IPS DF 19.7 (cell line): ENCODE results near the gene ANKRD29.
"Not testable (repeated sequence)": the region's sequence is repeated elsewhere in the genome, so short reads cannot be mapped to it uniquely, and the experiment has no call there.

ENCODE experiments used
- DNase-seq: peaks from one replicate; pipeline ENCODE4 v3.0.0-alpha.2; 2013; ENCODE audit warnings: low read depth, low spot score

Gene ANKRD29

DNA sequence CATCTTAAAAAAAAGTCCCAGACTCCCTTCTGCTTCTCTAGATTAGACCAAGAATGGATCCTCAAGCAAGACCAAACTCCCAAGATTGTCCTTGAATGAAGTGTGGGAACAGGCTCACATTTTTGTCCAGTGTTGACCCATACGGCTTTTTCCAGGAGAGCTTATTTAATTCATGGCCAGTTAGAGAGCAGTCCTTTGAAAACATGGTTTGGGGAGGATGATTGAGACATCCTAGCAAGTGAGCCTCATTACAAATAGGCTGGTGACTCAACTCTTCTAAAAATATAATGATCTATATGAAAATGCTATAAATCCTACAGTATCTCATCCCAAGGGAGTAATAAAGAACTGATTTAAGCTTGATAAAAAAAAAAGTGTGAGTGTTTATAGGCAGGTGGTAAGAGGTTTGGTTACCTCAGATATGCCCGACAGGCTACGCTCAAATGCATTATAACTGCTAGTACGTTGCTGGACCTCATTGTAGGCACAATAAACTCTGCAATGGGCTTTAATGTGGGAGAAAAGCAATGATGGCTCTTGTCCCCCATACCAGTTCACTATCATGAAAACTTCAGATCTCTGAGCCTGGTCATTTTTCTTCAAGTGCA lies 17.0 kb downstream of the ANKRD29 start:
- DNase-seq, result no peak

DNA sequence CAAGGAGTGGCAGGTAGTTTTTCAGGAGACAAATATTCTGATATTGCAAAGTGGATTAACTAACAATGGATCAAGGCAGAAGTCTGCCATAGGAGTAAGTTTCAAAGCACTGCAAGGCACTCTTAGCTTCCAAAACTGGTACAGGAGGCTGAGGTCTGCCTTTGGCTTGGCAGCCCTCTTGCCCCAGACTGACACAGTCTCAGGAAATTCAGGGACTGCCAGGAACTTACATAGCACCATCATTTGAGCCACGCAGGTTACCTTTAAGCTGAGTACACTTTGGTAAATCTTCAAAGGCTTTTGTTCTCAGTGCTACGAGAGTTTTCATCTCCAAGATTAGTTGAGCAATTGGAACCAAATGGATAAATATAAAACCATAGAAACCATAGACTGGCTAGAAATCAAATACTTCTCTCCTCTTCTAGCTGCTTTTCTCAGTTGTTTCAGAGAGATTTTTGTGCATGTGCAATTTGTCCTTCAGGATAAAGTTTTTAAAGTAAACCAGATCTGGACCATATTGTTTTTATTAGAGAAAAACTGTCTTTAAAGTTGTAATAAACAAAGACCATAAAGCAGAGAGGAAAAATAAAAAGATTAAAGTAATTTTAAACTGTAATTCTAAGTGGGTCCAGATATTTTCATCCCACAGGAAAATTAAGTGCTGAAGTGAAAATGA lies 18.8 kb downstream of the ANKRD29 start:
- DNase-seq, result no peak

DNA sequence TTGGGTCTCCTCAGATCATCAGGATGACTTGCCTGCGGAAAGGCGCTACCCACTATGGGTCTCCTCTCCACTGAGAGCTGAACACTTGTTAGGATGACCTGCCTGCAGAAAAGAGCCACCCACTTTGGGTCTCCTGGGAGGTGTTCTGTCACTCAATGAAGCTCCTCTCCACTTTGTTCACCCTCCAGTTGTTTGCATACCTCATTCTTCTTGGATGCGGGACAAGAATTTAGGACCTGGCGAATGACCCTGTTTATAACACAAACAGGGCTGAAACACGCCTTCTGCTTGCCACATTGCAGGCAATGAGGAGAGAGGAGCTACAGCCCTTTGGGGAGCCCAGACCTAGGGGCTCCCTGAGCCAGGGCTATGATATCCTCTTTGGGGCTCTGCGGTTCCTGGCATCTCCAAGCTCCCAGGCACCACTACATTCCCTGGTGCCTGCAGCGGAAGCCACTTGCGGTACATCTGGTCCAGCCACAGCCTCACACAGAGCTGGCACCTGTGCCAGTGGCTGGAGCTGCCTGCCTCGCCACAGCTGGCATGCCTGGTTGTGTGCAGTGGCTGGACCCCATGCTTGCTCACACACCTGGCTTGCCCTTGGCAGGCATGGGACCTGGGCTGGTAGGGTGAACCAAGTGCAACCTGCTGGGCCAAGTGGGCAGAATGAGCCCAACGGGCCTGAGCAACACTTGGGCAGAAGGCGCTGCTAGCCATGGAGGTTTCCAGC lies 20.6 kb downstream of the ANKRD29 start:
- no peak for DNase-seq

DNA sequence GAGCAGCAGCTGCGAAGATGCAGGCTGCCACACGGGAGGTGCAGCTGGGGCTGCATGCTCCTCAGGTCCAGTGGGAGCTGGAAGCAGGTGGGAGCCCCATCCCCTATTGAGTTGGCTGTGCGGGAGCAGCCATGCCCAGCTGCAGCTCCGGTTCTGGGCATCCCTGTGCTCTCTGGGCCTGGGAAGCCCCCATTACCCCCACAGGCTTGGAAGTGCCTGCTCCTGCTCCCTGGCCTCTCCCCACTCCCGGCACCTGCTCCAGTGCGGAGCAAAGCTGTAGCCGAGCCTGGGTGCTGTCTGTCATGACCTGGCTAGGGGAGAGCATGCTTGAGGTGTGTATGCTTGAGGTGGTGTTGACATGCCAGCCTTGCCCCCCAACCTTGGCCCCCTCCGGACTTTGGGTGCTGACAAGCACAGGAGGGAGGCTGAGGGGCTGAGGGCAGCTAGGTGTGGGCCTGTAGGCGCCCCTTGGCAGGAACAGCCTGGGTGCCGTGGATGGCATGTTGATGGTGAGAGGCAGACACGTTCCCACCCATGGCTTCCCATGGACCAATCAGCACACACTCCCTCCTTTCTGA lies 21.5 kb downstream of the ANKRD29 start:
- no peak for DNase-seq

DNA sequence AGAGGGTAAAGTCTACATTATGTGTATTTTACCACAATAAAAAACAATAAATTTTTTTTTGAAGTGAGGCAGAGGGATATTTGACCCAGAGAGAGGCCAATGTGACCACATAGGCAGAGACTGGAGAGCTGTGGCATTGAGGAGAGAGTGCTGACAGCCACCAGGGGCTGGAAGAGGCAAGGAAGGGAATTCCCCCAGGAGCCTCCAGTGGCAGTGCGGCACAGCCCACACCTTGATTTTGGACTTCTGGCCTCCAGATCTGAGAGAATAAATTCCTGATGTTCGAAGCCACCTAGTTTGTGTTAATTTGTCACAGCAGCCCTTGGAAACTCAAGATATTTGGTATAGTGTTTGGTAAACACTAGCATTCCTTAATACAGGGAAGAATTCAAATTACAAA lies 22.7 kb downstream of the ANKRD29 start:
- no peak for DNase-seq

DNA sequence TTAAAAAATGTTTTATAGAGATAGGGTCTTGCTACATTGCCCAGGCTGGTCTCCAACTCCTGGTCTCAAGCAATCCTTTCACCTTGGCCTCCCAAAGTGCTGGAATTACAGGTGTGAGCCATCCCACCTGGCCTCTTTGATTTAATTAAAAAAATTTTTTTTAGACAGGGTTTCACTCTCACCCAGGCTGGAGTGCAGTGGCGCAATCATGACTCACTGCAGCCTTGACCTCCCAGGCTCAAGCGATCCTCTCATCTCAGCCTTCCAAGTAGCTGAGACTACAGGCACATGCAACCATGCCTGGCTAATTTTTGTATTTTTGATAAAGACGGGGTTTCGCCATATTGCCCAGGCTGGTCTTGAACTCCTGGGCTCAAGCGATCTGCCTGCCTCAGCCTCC lies 26.3 kb downstream of the ANKRD29 start:
- not testable (repeated sequence) for DNase-seq

DNA sequence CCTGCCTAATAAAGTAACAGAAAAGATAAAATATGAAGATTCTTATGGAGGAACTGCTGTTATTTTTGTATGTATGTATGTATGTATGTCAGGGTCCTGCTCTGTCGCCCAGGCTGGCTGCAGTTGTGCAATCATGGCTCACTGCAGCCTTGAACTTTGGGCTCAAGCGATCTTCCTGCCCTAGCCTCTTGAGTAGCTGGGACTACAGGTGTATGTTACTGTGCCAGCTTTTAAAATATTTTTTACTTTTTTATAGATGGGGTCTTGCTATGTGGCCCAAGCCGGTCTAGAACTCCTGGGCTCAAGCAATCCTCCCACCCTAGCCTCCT lies 26.7 kb downstream of the ANKRD29 start:
- no peak for DNase-seq

DNA sequence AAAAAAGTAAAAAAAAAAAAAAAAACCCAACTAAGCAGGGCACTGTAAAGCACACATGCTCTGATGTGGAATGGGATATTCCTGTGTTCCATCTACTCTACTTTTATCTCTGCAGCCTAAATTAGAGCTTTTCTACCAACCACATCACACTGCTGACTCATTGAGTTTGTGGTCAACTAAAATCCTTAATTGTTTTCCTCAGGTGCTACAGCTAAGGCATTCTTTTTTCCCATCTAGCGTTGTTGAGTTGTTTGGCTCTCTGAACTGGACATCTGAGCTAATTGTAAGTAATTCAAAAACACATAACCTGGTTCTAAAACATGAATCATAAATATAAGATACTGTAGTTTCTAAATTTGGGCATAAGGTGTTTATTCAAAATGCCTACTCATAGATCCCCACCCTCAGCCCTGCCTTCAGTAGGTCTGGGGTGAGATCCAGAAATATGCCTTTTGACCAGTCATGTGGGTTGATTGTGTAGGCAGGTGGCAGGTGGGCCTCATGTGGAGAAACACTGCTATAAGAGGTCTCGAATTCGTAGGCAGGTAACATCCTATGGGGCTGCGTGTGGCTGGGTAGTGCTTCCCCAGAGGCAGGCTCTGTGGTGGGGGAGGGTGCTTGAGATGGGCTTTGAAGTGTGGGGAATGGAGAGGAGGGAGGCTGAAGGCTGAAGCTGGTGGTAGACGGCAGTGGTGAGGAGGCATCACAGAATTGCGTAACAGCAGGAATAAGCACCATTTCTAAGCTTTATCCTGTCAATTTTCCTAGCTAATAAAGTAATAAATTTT lies 27.2 kb downstream of the ANKRD29 start:
- DNase-seq, result no peak

DNA sequence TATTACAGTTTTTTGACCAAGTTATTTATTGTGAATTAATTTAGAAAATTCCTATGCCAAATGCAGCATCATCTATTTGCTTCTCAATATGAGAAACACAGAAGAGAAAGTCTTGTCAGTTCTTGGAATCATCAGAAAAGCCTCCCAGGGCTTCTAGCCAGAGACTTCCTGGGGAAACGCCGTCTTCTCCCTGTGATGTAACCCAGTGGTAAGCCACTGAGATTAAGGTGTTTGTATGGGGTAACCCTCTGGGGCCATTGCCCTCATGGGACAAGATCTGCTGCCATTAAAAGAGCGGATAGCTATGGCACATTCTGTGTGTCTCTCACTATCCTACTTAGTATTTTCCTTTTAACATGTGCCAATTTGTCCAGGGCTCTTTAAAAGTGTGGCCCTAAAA lies 28.0 kb downstream of the ANKRD29 start:
- no peak for DNase-seq

DNA sequence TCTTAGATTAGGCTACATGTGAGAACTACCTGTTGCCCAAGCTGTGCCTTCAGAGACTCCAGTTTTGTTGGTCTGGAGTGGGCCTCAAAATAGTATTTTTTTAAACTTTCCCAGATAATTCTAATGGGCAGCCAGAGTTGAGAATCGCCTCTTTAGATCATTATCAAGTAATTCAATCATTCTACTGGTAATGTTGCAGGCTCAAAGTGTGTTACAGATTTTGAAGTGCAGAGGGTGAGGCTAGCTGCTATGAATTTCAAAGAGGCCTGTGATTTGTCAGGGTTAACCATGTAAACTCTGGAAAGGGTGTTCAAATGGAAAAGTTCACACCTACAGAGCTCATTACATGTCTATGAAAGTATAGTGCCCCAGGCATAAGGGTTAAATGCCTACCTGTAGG lies 30.1 kb downstream of the ANKRD29 start:
- no peak for DNase-seq

DNA sequence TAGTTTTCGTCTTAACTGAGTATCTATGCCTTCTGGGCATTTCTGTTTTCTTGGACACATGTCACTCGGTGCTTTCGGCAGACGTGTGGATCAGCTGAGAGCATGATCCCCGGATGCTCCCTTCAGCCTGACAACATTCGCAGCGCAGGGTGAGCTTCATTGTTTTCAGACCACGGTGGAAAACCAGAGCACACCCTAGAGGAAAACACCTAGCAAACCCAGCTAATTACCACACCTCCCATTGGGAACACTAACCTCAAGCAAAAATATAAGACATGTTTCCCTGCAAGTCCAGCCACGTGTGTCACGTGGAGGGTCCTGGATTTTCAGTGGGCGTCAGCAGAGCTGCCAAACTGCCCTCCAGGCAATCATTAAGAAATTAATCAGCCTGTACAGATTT lies 31.0 kb downstream of the ANKRD29 start:
- DNase-seq, result no peak

DNA sequence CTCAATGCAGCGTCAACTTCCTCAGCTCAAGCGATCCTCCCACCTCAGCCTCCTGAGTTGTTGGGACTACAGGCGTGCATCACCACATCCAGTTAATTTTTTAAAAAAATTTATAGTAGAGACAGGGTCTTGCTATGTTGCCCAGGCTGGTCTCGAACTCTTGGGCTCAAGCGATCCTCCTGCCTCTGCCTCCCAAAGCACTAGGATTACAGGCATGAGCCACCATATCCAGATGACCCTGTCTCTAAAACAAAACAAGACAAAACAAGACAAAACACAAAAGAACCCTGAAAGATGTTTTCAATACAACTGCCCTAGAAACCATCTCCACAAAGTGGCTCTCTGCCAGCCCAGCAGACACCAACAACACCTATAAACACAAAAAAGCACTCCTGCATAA lies 31.4 kb downstream of the ANKRD29 start:
- no peak for DNase-seq

DNA sequence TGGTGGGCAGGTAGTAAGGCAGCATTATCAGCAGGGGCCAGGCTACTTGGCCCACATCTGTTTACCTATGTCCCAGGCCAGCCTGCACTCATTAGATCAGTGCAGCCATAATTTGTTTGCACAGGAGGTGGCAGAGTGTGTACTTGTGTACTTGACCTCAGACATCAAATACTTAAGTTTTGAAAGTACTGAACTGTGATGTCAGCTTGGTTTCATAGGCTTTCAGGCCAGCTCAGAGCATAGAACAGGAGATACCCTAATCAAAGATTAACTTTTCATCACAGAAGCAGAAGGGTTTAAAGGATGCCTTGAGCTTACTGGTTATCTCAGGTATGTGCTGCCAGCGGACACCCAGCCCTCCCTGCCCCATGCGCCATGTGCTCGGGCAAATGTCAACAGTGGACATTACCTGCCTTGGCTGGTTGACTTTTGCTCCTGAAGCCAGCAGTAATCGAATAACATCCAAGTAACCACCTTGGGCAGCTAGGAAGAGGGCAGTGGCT lies 33.2 kb downstream of the ANKRD29 start:
- no peak for DNase-seq

DNA sequence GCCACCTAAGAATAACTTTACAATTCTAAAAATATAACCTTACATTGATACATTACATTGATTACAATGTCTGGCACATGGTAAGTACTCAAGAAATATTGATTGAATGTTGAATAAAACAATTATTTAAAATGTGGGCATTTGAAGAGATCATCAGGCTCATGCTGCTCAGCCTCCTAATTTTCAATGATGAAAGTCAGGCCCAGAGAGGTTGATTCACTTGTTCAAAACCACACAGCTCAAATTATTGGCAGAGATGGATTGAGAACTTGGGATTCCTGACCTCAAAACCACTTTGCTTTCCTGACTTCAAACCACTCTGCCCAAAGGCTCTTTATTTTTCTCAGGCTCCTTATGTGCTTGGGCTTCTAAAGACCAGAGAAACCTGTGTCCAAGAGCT lies 34.7 kb downstream of the ANKRD29 start:
- DNase-seq, result no peak

DNA sequence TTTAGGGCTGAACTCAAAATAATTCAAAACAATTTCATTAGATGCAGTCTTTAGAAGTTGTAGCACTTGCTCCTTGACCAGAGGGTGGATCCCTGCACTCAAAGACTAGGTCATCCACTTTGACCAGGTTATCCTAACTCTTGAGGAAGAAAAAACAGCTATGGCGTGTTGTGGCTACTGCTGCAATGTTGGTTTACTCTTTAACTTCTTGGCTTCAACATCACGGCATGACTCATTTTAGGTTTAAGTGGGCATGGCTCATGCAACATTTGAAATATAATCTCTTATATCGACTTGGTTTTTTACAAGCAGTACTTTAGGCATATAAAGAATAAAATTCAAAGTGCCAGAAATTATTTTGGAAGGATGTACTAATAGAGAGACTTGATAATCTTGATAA lies 35.4 kb downstream of the ANKRD29 start:
- DNase-seq, result no peak

DNA sequence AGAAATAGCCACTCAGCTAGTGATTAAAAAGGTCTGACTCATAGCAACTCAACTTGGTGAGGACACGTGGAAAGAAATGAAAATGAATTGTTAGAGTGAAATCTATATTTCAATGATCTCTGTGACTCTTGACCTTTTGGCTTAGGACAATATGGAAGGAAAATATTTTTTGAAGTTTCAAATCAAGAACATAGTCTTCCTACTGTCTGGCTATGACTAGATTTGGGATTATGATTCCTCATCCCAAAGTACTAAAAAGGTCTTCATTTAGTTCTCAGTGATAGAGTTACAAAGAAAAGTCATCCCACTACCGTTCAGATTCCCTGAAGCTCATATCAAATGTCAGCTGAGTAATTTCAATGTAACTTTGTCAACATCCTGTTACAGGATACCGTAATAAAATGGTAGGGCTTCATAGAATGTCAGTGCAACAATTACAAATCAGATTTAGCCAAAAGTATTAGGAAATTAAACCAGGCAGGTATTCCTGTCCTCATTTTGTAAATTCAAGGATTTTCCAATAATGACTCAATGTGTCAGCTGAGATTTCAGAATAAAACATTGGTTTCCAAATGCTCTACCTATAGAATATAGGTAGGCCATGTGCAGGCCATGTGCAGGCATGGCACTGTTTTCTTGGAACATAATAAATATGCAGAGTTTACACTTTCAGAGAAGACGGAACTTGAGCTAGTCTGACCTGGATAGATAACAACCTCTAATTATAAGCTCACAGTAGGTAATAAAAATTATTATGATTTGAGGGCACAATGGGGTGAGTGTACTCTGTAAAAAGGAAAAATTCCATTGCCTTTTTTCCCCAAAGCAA lies 36.0 kb downstream of the ANKRD29 start:
- no peak for DNase-seq

DNA sequence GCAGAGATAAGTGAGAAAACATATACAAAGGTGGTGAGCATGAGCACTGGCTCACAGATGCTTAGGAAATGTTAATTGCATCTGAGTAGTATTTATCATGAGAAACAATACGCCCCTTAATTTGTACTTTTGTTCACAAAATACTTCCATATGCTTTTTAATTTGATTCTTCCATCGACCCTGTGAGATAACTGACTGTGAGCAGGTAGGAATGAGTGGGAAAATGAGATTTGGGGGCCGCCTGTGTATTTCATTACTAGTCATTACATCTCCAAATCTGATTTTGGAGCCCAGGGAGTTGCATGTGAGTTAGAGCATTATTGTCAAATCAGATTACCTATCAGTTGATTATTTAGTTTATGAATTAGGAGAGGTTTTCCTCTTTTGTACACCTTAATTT lies 39.7 kb downstream of the ANKRD29 start:
- no peak for DNase-seq

DNA sequence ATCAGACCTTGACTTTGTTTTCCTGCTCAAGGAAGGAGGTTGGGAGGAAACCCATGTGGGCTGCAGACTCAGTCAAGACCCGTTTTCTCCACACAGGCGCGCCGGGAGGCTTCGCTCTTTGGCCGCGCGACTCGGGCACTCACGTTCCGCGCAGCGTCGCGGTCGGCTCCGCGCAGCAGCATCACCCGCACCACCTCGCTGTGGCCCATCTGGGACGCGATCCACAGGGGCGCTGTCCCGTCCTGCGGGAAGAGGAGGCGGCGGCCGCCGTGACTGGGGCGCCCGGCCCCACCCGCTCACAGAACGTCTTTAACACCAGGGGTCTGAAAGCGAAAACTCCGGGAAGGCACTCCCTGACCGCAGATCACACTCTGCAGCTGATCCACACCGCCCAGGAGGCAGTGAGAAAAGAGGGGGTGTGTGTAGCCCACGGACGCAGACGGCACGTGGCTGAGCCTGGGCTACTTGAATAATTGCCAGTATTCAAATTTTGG lies 43.3 kb downstream of the ANKRD29 start:
- DNase-seq, result no peak

DNA sequence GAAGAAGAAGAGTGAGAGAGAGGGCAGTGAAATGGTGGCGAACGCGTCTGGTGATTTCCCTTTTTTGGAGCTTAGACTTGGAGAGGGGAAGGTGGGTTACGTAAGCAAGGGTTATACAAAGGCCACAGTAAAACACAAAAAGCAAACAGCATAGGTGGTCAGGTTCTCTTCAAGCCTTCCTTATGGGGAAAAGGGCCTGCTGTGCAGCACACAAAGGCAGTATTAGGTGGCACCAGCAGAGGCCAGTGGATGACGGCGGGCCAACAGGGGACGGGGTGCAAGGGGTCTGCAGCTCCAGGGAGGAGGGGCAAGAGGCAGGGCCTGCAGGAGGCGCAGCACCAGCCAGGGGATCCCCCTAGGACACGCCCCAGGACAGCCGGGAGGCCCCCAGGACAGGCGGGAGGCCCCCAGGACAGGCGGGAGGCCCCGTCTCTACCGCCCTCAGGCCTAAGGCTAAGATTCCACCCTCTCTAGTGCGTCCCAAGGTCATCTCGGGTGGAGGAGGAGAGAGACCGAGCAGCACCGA lies 43.8 kb downstream of the ANKRD29 start:
- DNase-seq, result no peak

DNA sequence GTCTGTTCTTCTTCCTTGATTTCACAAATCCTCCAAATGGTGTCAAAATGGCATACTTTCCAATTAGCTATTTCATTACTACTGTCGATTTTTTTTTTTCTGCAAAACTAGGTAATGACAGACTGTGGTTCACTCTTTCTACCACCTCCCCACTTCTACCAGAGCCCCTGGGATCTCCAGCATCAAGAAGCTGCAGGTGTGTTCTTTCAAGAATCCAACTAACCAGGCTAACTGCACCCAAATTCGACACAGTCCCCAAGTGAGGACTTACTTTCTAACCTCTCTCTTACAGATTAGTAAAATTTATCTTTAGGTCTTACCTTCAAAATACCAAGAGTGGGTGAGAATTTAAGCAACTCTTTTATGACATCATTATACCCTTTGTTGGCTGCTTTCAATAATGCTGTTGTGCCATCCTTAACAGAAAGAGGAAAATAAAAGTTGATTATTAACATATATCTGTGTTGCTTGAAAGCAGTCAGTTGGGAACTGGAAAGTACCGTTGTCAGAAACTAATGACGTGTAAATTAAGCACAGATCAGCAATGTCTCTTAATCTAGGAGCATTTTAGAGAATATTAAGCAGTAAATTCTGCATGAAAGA lies 45.2 kb downstream of the ANKRD29 start:
- DNase-seq, result no peak
